ENCODE results near the gene CSH2.
"Not testable (repeated sequence)": the region's sequence is repeated elsewhere in the genome, so short reads cannot be mapped to it uniquely, and the experiment has no call there.

The CSH2 gene

DNA sequence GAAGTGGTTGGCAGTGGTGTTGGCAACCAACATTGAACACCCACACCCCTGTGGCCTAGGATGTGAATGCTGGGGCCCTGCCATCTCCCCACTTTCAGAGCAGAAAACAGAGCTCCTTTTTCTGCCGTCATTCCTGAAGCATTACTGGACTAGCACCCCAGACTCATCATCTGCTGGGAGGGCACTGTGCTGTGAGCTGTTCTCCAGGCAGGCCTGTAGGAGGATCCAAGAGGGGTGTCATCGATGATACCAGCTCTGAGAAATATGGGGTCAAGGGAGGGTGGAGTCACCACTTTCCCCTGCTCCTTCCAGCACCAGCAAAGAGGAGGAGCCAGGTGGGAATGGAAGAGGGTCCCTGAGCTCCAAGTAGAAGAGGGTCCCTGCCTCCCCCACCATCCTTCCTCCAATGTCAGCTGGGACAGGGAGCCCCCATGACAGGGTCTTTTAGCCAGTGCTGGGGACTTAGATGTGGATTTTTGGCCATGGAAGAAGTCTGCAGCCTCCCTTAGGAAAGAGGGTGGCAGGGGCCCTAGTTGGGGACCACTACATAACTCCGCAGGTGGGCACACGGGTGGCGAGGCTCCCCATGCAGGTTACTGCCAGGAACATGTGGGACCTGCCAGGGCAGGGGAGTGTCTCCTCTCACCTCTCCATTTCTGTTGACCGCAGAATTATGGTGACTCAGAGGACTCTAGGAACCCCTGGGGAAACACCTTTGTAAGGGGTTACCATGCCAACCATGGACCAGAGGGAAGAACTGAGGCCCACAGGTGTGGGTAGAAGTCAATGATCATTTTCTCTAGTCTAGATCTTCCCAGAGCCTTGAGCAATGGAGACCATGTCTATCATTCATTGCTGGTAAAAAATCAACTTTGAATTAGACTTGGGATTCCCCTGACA is 25.7 kb upstream of the CSH2 start:
- in situ Hi-C loops (cut with HindIII; ENCODE audit: low sequenced_read_pairs) = not testable (repeated sequence)

DNA sequence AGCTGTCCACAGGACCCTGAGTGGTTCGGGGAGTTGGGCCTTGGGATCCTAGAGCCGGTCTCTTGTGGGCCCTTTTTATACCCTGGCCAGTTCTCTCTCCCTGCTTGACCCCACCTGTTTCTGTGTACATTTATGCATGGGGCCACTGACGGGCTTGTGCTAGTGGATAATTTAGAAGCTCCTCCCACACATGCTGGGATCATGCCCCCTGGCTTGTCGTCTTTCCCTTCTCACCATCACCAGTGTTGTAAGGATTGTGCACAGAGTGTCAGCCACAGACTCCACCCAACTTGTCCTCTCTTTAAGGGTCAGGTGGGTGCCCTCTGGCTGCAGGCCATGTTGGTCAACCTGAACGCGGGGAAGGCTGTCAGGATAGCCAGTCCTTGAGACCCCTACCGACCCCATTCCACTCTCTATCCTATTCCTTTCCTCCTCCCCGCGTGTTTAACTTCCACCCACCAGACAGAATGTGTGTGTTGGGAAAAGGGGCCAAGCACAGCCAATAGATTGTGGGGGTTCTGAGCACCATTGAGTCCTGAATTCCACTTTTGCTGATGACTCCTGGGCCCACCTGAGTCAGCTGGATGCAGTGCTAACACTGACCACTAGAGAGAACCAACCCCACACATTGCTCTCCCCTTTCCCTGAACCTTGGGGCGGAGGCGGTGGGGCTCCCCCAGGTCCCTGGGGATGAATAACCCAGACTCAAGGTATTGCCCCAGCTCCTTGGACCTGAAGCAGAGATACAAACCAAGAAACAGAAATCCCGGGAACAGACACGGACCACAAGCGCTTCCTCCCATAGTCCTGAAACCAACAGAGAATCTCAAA is 23.3 kb upstream of the CSH2 start, which contains the start of gene CSH1:
TSS of gene CSH1 (minus strand) at position 51 of the 831 bp plus-strand sequence. CDS start 63 bp downstream, outside the sequence.
- in situ Hi-C loops (cut with HindIII; ENCODE audit: low sequenced_read_pairs) = not testable (repeated sequence)

DNA sequence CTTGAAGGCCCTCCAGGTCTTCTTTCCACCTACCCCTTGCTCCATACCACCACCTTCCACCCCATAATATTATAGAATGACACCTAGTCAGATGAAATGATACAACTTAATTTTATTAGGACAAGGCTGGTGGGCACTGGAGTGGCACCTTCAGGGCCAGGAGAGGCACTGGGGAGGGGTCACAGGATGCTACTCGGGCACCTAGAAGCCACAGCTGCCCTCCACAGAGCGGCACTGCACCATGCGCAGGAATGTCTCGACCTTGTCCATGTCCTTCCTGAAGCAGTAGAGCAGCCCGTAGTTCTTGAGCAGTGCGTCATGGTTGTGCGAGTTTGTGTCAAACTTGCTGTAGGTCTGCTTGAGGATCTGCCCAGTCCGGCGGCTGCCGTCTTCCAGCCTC is 21.3 kb upstream of the CSH2 start:
- in situ Hi-C loops (cut with HindIII; ENCODE audit: low sequenced_read_pairs) = not testable (repeated sequence)

DNA sequence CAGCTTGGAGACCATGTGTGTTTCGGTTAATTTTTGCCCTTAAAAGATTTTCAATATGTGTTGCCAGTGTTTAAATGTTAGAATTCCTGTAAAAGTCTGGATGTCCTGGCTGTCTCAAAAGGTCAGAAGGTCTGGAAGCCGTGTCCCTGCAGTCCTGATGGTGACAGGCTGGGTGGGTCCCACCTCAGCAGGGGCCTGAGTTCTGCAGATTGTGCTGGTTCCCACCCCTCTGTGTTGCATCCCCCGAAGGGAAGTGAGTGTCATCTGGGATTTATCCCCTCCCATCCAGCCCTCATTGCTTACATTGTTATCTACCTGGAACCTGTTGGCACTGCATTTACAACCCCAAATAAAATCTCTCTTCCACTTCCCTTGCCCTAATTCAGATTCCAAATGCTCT is 20.5 kb upstream of the CSH2 start:
- in situ Hi-C loops (cut with HindIII; ENCODE audit: low sequenced_read_pairs) = not testable (repeated sequence)

DNA sequence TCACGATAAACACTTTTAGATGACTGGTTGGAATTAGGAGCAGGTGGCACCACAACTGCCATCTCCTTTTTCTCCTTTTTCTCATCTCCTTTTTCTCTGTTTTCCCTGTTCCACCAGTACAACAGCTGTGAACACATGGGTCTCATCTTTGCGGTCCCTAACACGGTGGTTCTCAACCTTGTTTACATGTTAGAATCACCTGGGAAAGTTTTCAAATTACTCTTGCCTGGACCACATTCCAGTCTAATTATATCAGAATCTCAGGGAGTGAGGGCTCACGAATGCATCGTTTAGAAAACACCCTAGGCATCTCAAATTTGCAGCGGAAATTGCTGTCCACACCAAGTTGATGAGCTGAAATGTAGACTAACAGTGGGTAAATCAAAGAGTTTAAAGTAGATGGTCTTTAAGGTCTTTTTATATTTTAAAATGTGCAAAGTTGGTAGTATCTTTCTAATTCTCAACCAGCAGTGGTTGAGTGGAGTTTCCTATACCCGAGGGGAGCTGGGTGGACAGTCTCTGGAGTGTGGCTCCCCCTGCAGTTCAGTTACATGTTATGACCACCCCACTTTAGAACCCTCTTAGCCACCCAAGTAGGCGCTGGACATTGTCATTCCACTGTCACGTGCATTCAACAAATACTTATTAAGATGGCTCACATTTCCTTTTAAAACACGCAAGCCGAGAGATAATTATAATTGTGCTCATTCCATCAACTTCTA is 19.0 kb upstream of the CSH2 start:
- in situ Hi-C loops (cut with HindIII; ENCODE audit: low sequenced_read_pairs) = not testable (repeated sequence)

DNA sequence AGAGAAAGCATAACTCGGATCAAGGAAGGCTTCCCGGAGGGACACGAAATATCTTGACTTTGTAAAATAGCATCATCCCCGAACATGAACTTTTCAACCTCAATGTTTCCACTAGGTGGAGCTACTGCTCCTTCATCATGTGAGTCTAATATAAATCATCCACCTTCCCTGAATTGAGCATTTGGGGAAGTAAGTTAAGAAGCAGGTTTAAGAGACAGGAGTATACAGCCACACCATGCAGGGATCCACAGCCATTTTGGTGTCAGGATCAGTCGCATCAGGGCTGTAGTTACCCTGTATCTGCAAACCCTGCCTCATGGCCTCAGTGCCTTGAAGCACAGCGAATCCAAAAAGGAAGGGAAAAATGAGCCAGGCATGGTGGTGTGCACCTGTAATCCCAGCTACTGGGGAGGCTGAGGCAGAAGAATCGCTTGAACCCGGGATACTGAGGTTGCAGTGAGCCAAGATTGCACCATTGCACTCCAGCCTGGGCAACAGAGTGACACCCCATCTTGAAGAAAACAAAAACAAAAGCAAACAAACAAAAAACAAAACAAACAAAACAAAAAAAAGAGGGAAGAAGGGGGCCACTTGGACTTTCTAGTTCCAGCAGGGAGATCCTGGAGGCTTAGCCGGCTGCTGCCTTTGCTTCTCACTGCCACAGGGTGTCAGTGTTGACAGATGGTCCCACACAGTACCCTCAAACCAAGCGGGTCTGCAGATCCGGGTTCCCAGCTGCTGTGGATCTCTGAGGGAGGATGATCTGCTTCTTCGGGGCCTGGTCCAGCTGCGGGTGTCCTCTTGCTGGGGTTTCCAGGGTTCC is 15.8 kb upstream of the CSH2 start:
- in situ Hi-C loops (cut with HindIII; ENCODE audit: low sequenced_read_pairs) = not testable (repeated sequence)

DNA sequence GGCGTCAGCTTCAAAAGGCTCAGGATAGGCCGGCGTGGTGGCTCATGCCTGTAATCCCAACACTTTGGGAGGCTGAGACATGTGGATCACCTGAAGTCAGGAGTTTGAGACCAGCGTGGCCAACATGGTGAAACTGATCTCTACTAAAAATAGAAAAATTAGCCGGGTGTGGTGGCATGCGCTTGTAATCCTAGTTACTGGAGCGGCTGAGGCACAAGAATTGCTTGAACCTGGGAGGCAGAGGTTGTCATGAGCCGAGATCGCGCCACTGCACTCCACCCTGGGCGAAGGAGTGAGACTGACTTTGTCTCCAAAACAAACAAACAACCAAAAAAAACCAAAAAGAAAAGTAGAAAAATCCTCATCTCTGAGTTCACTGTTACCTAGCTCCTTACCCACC is 11.6 kb upstream of the CSH2 start:
- in situ Hi-C loops (cut with HindIII; ENCODE audit: low sequenced_read_pairs) = not testable (repeated sequence)

DNA sequence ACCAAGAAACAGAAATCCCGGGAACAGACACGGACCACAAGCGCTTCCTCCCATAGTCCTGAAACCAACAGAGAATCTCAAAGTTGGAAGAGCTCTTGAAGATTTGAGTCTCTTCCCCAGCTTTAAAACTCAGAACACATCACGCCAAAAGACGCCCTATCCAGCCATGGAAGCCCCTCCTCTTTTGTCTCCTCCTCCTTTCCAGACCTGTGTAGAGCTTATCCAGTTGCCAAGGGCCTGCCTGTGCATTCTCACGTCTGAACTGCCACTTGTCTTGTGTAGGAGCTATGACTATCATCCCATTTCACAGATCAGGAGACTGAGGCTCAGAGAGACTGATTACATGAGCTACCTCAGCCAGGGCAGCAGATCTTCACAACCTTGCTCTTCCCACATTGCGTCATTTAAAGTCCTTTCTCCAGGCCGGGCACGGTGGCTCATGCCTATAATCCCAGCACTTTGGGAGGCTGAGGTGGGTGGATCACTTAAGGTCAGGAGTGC is 9.2 kb upstream of the CSH2 start:
- in situ Hi-C loops (cut with HindIII; ENCODE audit: low sequenced_read_pairs) = not testable (repeated sequence)

DNA sequence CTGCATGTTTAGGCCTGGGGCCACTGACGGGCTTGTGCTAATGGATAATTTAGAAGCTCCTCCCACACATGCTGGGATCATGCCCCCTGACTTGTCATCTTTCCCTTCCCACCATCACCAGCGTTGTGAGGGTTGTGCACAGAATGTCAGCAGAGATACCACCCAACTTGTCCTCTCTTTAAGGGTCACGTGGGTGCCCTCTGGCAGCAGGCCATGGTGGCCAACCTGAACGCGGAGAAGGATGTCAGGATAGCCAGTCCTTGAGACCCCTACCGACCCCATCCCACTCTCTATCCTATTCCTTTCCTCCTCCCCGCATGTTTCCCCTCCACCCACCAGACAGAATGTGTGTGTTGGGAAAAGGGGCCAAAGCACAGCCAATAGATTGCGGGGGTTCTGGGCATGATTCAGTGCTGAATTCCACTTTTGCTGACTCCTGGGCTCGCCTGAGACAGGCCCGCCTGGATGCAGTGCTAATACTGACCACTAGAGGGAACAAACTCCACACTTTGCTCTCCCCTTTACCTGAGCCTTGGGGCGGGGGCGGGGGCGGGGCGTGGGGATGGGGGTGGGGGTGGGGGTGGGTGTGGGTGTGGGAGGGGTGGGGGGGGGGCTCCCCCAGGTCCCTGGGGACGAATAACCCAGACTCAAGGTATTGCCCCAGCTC is 8.6 kb upstream of the CSH2 start, which contains the start of gene GH2:
TSS of gene GH2 (minus strand) at position 10 of the 667 bp plus-strand sequence. CDS start 143 bp downstream, outside the sequence.
- in situ Hi-C loops (cut with HindIII; ENCODE audit: low sequenced_read_pairs) = no loop called here

DNA sequence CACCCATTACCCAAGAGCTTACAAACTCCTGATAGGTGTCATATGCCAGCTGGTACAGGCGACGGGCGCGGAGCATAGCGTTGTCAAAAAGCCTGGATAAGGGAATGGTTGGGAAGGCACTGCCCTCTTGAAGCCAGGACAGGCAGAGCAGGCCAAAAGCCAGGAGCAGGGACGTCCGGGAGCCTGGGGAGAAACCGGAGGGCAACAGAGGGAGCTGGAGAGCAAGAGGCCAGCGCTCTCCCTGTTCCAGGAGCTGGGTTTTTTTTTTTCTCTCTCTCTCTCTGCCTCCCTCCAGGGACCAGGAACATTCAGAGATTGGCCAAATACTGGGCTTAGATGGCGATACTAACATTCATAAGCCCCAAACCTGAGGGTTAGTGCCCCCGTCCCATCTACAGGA is 7.9 kb upstream of the CSH2 start:
- in situ Hi-C loops (cut with HindIII; ENCODE audit: low sequenced_read_pairs) = not testable (repeated sequence)

DNA sequence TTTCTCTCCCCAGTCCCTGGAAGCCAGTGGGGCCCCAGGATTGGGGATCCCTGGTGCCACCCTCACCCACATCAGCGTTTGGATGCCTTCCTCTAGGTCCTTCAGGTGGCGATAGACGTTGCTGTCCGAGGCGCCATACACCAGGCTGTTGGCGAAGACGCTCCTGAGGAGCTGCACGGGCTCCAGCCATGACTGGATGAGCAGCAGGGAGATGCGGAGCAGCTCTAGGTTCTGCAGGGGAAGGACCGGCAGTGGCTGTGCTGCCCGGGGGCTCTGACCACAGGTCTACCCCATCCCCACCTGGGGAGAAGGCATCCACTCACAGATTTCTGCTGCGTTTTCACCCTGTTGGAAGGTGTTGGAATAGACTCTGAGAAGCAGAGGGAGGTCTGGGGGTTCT is 7.2 kb upstream of the CSH2 start:
- in situ Hi-C loops (cut with HindIII; ENCODE audit: low sequenced_read_pairs) = no loop called here

DNA sequence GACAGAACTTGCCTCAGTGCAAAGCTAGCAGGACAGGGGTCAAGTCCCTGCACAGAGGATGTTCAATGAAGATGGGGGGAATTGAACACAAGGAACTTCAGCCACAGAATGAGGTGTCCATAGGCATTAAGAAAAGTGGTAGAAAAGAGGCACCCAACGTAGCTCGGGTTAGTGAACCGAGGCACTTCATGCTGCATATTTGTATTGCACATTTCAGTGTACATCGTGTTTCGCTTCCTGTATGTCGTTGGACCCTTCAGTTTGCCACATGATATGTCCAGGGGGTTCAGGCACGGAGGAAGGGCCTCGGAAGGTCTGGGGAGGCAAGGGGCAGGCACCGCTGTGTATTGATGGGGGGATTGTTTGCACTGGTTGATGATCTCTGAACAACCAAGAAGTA is 4.9 kb upstream of the CSH2 start:
- in situ Hi-C loops (cut with HindIII; ENCODE audit: low sequenced_read_pairs) = not testable (repeated sequence)

DNA sequence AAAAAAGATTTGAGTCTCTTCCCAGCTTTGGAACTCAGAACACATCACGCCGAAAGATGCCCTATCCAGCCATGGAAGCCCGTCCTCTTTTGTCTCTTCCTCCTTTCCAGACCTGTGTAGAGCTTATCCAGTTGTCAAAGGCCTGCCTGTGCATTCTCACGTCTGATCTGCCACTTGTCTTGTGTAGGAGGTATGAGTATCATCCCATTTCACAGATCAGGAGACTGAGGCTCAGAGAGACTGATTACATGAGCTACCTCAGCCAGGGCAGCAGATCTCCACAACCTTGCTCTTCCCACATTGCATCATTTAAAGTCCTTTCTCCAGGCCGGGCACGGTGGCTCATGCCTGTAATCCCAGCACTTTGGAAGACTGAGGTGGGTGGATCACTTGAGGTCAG is 1.2 kb upstream of the CSH2 start:
- in situ Hi-C loops (cut with HindIII; ENCODE audit: low sequenced_read_pairs) = not testable (repeated sequence)

DNA sequence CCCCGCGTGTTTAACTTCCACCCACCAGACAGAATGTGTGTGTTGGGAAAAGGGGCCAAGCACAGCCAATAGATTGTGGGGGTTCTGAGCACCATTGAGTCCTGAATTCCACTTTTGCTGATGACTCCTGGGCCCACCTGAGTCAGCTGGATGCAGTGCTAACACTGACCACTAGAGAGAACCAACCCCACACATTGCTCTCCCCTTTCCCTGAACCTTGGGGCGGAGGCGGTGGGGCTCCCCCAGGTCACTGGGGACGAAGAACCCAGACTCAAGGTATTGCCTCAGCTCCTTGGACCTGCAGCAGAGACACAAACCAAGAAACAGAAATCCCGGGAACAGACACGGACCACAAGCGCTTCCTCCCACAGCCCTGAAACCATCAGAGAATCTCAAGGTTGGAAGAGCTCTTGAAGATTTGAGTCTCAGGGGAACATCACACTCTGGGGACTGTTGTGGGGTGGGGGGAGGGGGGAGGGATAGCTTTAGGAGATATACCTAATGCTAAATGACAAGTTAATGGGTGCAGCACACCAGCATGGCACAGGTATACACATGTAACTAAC is 667 bp upstream of the CSH2 start:
- in situ Hi-C loops (cut with HindIII; ENCODE audit: low sequenced_read_pairs) = not testable (repeated sequence)

DNA sequence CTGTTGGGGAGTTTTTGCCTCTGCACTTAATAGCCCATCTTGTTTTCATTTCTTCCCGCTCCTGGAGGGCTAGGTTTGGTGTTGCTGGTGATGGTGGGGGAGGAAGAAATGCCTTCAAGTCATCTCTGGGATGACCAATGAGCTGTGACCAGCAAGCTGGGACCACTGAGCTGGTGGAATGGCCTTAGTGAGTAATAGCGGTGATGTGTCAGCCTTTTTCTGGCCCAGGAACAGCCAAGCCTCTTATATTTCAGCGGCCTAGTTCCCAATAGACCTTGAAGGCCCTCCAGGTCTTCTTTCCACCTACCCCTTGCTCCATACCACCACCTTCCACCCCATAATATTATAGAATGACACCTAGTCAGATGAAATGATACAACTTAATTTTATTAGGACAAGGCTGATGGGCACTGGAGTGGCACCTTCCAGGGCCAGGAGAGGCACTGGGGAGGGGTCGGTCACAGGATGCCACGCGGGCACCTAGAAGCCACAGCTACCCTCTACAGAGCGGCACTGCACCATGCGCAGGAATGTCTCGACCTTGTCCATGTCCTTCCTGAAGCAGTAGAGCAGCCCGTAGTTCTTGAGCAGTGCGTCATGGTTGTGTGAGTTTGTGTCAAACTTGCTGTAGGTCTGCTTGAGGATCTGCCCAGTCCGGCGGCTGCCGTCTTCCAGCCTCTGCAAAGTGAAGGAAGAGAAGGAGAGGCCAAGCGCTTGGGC is 1.7 kb downstream of the CSH2 start:
- in situ Hi-C loops (cut with HindIII; ENCODE audit: low sequenced_read_pairs) = not testable (repeated sequence)

DNA sequence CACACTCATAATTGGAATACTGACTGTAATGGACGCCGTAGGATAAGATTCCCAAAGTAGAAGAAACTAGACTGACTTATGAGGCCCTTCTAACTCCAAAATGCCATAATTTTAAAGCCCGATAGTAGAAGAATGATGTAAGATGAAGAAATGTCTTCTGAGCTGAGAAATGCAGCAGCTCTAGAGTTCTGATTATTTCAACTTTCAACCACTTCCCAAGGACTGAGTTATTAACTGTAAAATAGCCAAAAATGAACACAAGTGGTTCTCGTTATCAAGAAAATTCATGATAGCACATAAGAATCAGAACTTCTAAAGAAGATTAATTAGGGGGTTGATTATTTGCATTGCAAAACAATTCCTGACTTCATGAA is 3.2 kb downstream of the CSH2 start:
- in situ Hi-C loops (cut with HindIII; ENCODE audit: low sequenced_read_pairs) = not testable (repeated sequence)

DNA sequence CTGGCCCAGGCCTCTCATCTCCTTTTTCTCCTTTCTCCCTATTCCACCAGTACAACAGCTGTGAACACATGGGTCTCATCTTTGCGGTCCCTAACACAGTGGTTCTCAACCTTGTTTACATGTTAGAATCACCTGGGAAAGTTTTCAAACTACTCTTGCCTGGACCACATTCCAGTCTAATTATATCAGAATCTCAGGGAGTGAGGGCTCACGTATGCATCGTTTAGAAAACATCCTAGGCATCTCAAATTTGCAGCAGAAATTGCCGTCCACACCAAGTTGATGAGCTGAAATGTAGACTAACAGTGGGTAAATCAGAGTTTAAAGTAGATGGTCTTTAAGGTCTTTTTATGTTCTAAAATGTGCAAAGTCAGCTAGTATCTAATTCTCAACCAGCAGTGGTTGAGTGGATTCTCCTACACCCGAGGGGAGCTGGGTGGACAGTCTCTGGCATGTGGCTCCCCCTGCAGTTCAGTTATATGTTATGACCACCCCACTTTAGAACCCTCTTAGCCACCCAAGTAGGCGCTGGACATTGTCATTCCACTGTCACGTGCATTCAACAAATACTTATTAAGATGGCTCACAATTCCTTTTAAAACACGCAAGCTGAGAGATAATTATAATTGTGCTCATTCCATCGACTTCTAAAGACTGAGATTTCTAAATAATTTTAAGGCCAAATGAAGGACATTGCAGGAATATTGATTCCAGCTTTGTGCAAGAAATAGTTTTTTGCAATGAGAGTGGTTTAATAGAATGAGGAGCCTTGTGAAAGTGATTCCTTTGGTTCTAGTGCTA is 3.8 kb downstream of the CSH2 start:
- in situ Hi-C loops (cut with HindIII; ENCODE audit: low sequenced_read_pairs) = not testable (repeated sequence)

DNA sequence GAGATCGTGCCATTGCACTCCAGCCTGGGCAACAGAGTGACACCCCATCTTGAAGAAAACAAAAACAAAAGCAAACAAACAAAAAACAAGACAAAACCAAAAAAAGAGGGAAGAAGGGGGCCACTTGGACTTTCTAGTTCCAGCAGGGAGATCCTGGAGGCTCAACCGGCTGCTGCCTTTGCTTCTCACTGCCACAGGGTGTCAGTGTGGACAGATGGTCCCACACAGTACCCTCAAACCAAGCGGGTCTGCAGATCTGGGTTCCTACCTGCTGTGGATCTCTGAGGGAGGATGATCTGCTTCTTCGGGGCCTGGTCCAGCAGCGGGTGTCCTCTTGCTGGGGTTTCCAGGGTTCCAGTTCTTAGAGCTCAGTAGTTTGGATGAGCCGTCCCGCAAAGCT is 6.9 kb downstream of the CSH2 start:
- in situ Hi-C loops (cut with HindIII; ENCODE audit: low sequenced_read_pairs) = not testable (repeated sequence)
